IMR-90 (cell line): ENCODE measurements around the gene CFAP69. TPM values are rescaled to one million over a fixed set of nuclear protein-coding genes. Genes with fewer than 3 reads are reported as not detected.

Experiments
- ATAC-seq: fragments of 200-7000 bp; cut with Tn5 transposase; 2 replicates; pipeline ENCODE4 v1.9.1; 2020; ENCODE audit warnings: low read depth, mild to moderate bottlenecking, moderate library complexity
- BruUV-seq: library from RNA; stranded (reverse); fragments of 400-500 nt; replicated peaks from 2 replicates; lab custom pipeline; 2021; lab: Mats Ljungman, UMichigan
- CTCF ChIA-PET: fragments of 300-600 bp; formaldehyde crosslinking; extraction: SDS; loops from one replicate; lab custom pipeline; 2021; ENCODE audit warnings: antibody characterized with exemption; lab: Yijun Ruan, JAX
- POLR2A ChIA-PET: fragments of 300-600 bp; sonication (Branson Sonifier 250); formaldehyde crosslinking; loops from one replicate; lab custom pipeline; 2022; ENCODE audit warnings: antibody characterized with exemption; ENCODE audit not compliant: unreplicated experiment; lab: Charles Lee
- DNase-seq: peaks from one replicate; pipeline ENCODE4 v3.0.0; 2013
- H2AFZ ChIP-seq: replicated peaks from 2 replicates; pipeline ENCODE3; 2013; ENCODE audit warnings: low read length, mild to moderate bottlenecking; ENCODE audit not compliant: poor library complexity
- H2AK5ac ChIP-seq: 2 replicates; pipeline ENCODE4 v1.6.1; 2013; ENCODE audit warnings: low read depth, low read length, inconsistent platforms
- H2AK9ac ChIP-seq: replicated peaks from 2 replicates; pipeline ENCODE3; 2013; ENCODE audit warnings: mild to moderate bottlenecking, low read depth, low read length, moderate library complexity; ENCODE audit not compliant: poor library complexity
- H2BK120ac ChIP-seq: 2 replicates; pipeline ENCODE4 v1.6.1; 2013; ENCODE audit warnings: low read depth, low read length, inconsistent platforms
- H2BK15ac ChIP-seq: 3 replicates; pipeline ENCODE4 v1.6.1; 2013; ENCODE audit warnings: low read depth, low read length, inconsistent platforms
- H2BK20ac ChIP-seq: 2 replicates; pipeline ENCODE4 v1.6.1; 2013; ENCODE audit warnings: low read depth, mild to moderate bottlenecking, inconsistent platforms, low read length, moderate library complexity
- H2BK5ac ChIP-seq: 2 replicates; pipeline ENCODE4 v1.6.1; 2013; ENCODE audit warnings: mild to moderate bottlenecking, low read depth, low read length, inconsistent platforms; ENCODE audit not compliant: poor library complexity, severe bottlenecking
- H3K14ac ChIP-seq: replicated peaks from 2 replicates; pipeline ENCODE4 v1.6.1; 2013; ENCODE audit warnings: low read depth, low read length, inconsistent platforms
- H3K18ac ChIP-seq: 2 replicates; pipeline ENCODE4 v1.6.1; 2013; ENCODE audit warnings: low read depth, low read length, control low read depth
- H3K23ac ChIP-seq: 2 replicates; pipeline ENCODE4 v1.6.1; 2013; ENCODE audit warnings: low read depth, low read length, inconsistent platforms
- H3K27ac ChIP-seq: 2 replicates; pipeline ENCODE4 v1.5.1; 2013; ENCODE audit warnings: mild to moderate bottlenecking, control low read depth, low read length; ENCODE audit not compliant: insufficient read depth
- H3K27me3 ChIP-seq: 2 replicates; pipeline ENCODE4 v1.6.1; 2013; ENCODE audit warnings: low read length; ENCODE audit not compliant: control insufficient read depth, insufficient read depth
- H3K36me3 ChIP-seq: 2 replicates; pipeline ENCODE4 v1.6.1; 2013; ENCODE audit warnings: low read length, mixed read lengths; ENCODE audit not compliant: control insufficient read depth, insufficient read depth
- H3K4ac ChIP-seq: 2 replicates; pipeline ENCODE4 v1.6.1; 2013; ENCODE audit warnings: low read depth, low read length, inconsistent platforms
- H3K4me1 ChIP-seq: 2 replicates; pipeline ENCODE4 v1.6.1; 2013; ENCODE audit warnings: low read length, mixed read lengths; ENCODE audit not compliant: control insufficient read depth, insufficient read depth
- H3K4me2 ChIP-seq: 2 replicates; pipeline ENCODE4 v1.6.1; 2013; ENCODE audit warnings: low read depth, mild to moderate bottlenecking, control low read depth, low read length, moderate library complexity
- H3K4me3 ChIP-seq: 2 replicates; pipeline ENCODE4 v1.5.1; 2013; ENCODE audit warnings: low read depth, mild to moderate bottlenecking, control low read depth, low read length, moderate library complexity; ENCODE audit not compliant: insufficient read depth
- H3K56ac ChIP-seq: 2 replicates; pipeline ENCODE4 v1.6.1; 2013; ENCODE audit warnings: low read length, inconsistent platforms; ENCODE audit not compliant: insufficient read depth; ENCODE audit errors: extremely low read depth
- H3K79me1 ChIP-seq, 2 experiments: 2 replicates each; pipeline ENCODE4 v1.6.1; 2013; ENCODE audit warnings: low read length in 2 of 2, inconsistent platforms in 1 of 2, low read depth in 1 of 2
- H3K9ac ChIP-seq: 2 replicates; pipeline ENCODE4 v1.6.1; 2013; ENCODE audit warnings: low read depth, low read length, control low read depth
- H3K9me1 ChIP-seq: 2 replicates; pipeline ENCODE4 v1.6.1; 2013; ENCODE audit warnings: low read length, inconsistent platforms; ENCODE audit not compliant: insufficient read depth
- H3K9me3 ChIP-seq: 2 replicates; pipeline ENCODE4 v1.6.1; 2013; ENCODE audit warnings: low read length; ENCODE audit not compliant: control insufficient read depth, insufficient read depth
- H4K20me1 ChIP-seq: 2 replicates; pipeline ENCODE4 v1.6.1; 2013; ENCODE audit warnings: low read length, inconsistent platforms; ENCODE audit not compliant: insufficient read depth
- H4K5ac ChIP-seq: 2 replicates; pipeline ENCODE4 v1.6.1; 2013; ENCODE audit warnings: mild to moderate bottlenecking, low read depth, low read length, control low read depth
- H4K8ac ChIP-seq, 2 experiments: 2 replicates each; pipeline ENCODE4 v1.6.1; 2013; ENCODE audit warnings: low read depth in 2 of 2, low read length in 2 of 2, control low read depth in 1 of 2, inconsistent platforms in 1 of 2
- H4K91ac ChIP-seq: 2 replicates; pipeline ENCODE4 v1.6.1; 2013; ENCODE audit warnings: low read depth, low read length, inconsistent platforms; ENCODE audit not compliant: insufficient read depth
- BHLHE40 ChIP-seq: fragments of 150-350 bp; IDR thresholded peaks from 2 replicates; pipeline ENCODE4 v1.6.1; 2016; ENCODE audit warnings: mild to moderate bottlenecking, low read depth, low read length
- CEBPB ChIP-seq: IDR thresholded peaks from 2 replicates; pipeline ENCODE4 v1.6.1; 2012; ENCODE audit warnings: low read depth, low read length, improper control_type of control experiment
- CHD1 ChIP-seq: IDR thresholded peaks from 2 replicates; pipeline ENCODE4 v1.6.1; 2012; ENCODE audit warnings: low read depth, low read length, improper control_type of control experiment
- MAFK ChIP-seq: IDR thresholded peaks from 2 replicates; pipeline ENCODE4 v1.6.1; 2012; ENCODE audit warnings: low read depth, low read length, improper control_type of control experiment
- MAZ ChIP-seq: IDR thresholded peaks from 2 replicates; pipeline ENCODE4 v1.6.1; 2012; ENCODE audit warnings: low read depth, mild to moderate bottlenecking, low read length, improper control_type of control experiment, moderate library complexity, borderline replicate concordance
- MXI1 ChIP-seq: IDR thresholded peaks from 2 replicates; pipeline ENCODE4 v1.6.1; 2012; ENCODE audit warnings: low read depth, mild to moderate bottlenecking, low read length, moderate library complexity, borderline replicate concordance
- NFE2L2 ChIP-seq: fragments of 150-350 bp; IDR thresholded peaks from 2 replicates; pipeline ENCODE4 v1.6.1; 2016; ENCODE audit warnings: low read depth, mild to moderate bottlenecking, low read length
- POLR2A ChIP-seq: IDR thresholded peaks from 2 replicates; pipeline ENCODE4 v1.6.1; 2012; ENCODE audit warnings: mild to moderate bottlenecking, low read depth, low read length
- RFX5 ChIP-seq: IDR thresholded peaks from 2 replicates; pipeline ENCODE4 v1.8.0; 2012; ENCODE audit warnings: low read depth, mild to moderate bottlenecking, low read length, moderate library complexity
- dilution Hi-C: fragments of 300-500 bp; cut with HindIII; formaldehyde crosslinking; loops from one replicate; pipeline ENCODE4 v1.14.3; 2018; ENCODE audit warnings: low sequenced_read_pairs; ENCODE audit not compliant: unreplicated experiment
- in situ Hi-C: fragments of 300-500 bp; cut with MboI; formaldehyde crosslinking; loops from 3 replicates; pipeline ENCODE4 v1.14.3; 2019; ENCODE audit warnings: low sequenced_read_pairs, inconsistent platforms, mixed read lengths
- intact Hi-C: fragments of 100-400 bp; cut with micrococcal nuclease; formaldehyde crosslinking; loops from 2 replicates; pipeline ENCODE4 v1.10.0; 2022
- polyA plus RNA-seq, 3 experiments: library from polyadenylated mRNA; depleted of rRNA; stranded (reverse); fragments of >200 nt; gene quantifications; 2 replicates each; pipeline ENCODE4 v1.2.3, GENCODE V29; 2012; ENCODE audit warnings: low replicate concordance in 1 of 3
- total RNA-seq: library from RNA; depleted of rRNA; stranded (reverse); fragments of >200 nt; gene quantifications from 2 replicates; pipeline ENCODE4 v1.2.3, GENCODE V29; 2012
- TF ChIP-seq, protein P1 (sequence below): conservative IDR thresholded peaks from 2 replicates; pipeline ENCODE4 v1.5.1; 2012; ENCODE audit warnings: mild to moderate bottlenecking, low read depth, low read length, improper control_type of control experiment
- TF ChIP-seq, protein P2 (sequence below): fragments of 150-350 bp; IDR thresholded peaks from 2 replicates; pipeline ENCODE4 v1.6.1; 2017; ENCODE audit warnings: mild to moderate bottlenecking, antibody characterized with exemption, low read length, low read depth

Gene CFAP69
- total and polyA plus RNA-seq, 2 of the 4 experiments (the other 2 are of a cell fraction): 0.72 to 0.86 TPM

GRCh38 chr7:90351987-90352386 lies 107.0 kb downstream of the CFAP69 start:
- no peak overlapping the region for H4K5ac ChIP-seq
- H3K23ac ChIP-seq: no peak overlapping the region
- dilution Hi-C loops (no loop called here), in situ Hi-C loops (no loop called here), intact Hi-C loops (no loop called here)
- no peaks in the 10 kb centered on the region for H3K27me3 ChIP-seq
- no peak overlapping the region for H3K4me2 ChIP-seq
- H2BK15ac ChIP-seq: no peak overlapping the region
- no peak overlapping the region for H3K18ac ChIP-seq
- no peak overlapping the region for H3K56ac ChIP-seq
- peaks cover 3% of the 10 kb centered on the region; the same call in 1 of the 2 replicates for H3K9me1 ChIP-seq
- no peak overlapping the region for H2BK120ac ChIP-seq
- DNase-seq: no peak
- H3K4ac ChIP-seq: no peak overlapping the region
- H3K79me1 ChIP-seq: peaks cover 16 to 28% of the 10 kb centered on the region in 2 experiments
- H3K14ac ChIP-seq: no peak overlapping the region
- ATAC-seq: no peak
- TF ChIP-seq, protein P1, sequence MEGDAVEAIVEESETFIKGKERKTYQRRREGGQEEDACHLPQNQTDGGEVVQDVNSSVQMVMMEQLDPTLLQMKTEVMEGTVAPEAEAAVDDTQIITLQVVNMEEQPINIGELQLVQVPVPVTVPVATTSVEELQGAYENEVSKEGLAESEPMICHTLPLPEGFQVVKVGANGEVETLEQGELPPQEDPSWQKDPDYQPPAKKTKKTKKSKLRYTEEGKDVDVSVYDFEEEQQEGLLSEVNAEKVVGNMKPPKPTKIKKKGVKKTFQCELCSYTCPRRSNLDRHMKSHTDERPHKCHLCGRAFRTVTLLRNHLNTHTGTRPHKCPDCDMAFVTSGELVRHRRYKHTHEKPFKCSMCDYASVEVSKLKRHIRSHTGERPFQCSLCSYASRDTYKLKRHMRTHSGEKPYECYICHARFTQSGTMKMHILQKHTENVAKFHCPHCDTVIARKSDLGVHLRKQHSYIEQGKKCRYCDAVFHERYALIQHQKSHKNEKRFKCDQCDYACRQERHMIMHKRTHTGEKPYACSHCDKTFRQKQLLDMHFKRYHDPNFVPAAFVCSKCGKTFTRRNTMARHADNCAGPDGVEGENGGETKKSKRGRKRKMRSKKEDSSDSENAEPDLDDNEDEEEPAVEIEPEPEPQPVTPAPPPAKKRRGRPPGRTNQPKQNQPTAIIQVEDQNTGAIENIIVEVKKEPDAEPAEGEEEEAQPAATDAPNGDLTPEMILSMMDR: no peak
- TF ChIP-seq MAZ (no peak), CEBPB (no peak), POLR2A (no peak), MXI1 (no peak), MAFK (no peak), NFE2L2 (no peak), BHLHE40 (no peak), CHD1 (no peak), RFX5 (no peak)
- TF ChIP-seq, protein P2, sequence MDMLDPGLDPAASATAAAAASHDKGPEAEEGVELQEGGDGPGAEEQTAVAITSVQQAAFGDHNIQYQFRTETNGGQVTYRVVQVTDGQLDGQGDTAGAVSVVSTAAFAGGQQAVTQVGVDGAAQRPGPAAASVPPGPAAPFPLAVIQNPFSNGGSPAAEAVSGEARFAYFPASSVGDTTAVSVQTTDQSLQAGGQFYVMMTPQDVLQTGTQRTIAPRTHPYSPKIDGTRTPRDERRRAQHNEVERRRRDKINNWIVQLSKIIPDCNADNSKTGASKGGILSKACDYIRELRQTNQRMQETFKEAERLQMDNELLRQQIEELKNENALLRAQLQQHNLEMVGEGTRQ: no peak
- H3K9me3 ChIP-seq: no peaks in the 10 kb centered on the region
- peaks cover 7% of the 10 kb centered on the region for H3K36me3 ChIP-seq
- POLR2A ChIA-PET: interaction anchor here (0.7 kb wide), 1 partner anchor 1660 kb away, joined by 4 read pairs; no protein-coding TSS in a partner anchor
- no peak overlapping the region for H2AK9ac ChIP-seq
- CTCF ChIA-PET: no interaction called here
- no peak overlapping the region for H2BK20ac ChIP-seq
- H4K8ac ChIP-seq: no peak overlapping the region
- H3K4me3 ChIP-seq: no peak overlapping the region
- no peak overlapping the region for H3K27ac ChIP-seq
- no peak overlapping the region for H2AFZ ChIP-seq
- no TSS peak for BruUV-seq
- no peak overlapping the region for H2AK5ac ChIP-seq
- H4K91ac ChIP-seq: no peak overlapping the region
- no peak overlapping the region for H3K9ac ChIP-seq
- no peak overlapping the region for H2BK5ac ChIP-seq
- H3K4me1 ChIP-seq: no peaks in the 10 kb centered on the region; the same call in 1 of the 2 replicates
- no peaks in the 10 kb centered on the region for H4K20me1 ChIP-seq
